K562 (cell line): ENCODE results near the gene NDOR1. TPM values are rescaled to one million over a fixed set of nuclear protein-coding genes. Genes with fewer than 3 reads are reported as not detected.
A peak's percentile ranks its signal among the peaks of the same experiment; 100 is the strongest.

ENCODE experiments used
- ATAC-seq: fragments of 200-7000 bp; cut with Tn5 transposase; 3 replicates; pipeline ENCODE4 v1.9.1; 2020; ENCODE audit warnings: moderate library complexity
- BruUV-seq: library from RNA; stranded (reverse); fragments of 400-500 nt; replicated peaks from 2 replicates; lab custom pipeline; 2021; lab: Mats Ljungman, UMichigan
- CTCF ChIA-PET: fragments of 300-600 bp; formaldehyde crosslinking; extraction: SDS; loops from one replicate; lab custom pipeline; 2021; ENCODE audit warnings: low intra/inter-chr PET ratio; lab: Yijun Ruan, JAX
- POLR2A ChIA-PET: fragments of 300-600, 350-650 bp; sonication (Branson Sonifier 250); formaldehyde crosslinking; extraction: SDS; loops from one replicate; lab custom pipeline; 2021; ENCODE audit warnings: antibody characterized with exemption, inconsistent platforms; lab: Yijun Ruan, JAX
- DNase-seq, 4 experiments: peaks; one replicate each; pipeline versions ENCODE4 v3.0.0 to v3.0.0-alpha.2; 2011 to 2018; ENCODE audit warnings: low spot score in 3 of 4, mixed read lengths in 3 of 4; ENCODE audit errors: extremely low read depth in 1 of 4
- FAIRE-seq: peaks from 2 replicates; lab custom pipeline; 2011; peaks lifted over from hg19 to GRCh38; lab: Jason Lieb, UNC
- H2AFZ ChIP-seq: 2 replicates; pipeline ENCODE4 v1.6.0; 2011; ENCODE audit warnings: low read depth, low read length, control low read depth, inconsistent platforms
- H3K27ac ChIP-seq: fragments of 200-600 bp; 3 replicates; pipeline ENCODE4 v1.8.0; 2011; ENCODE audit warnings: low read depth, mild to moderate bottlenecking, control low read depth, inconsistent platforms, low read length, moderate library complexity, mixed read lengths; ENCODE audit errors: extremely low read depth
- H3K27me3 ChIP-seq, 2 experiments: fragments of 300-600 bp in 1 of 2; 2 replicates in 1 of 2; 3 replicates in 1 of 2; pipeline versions ENCODE4 v1.6.0 to v1.8.0; 2011; ENCODE audit warnings: inconsistent platforms in 2 of 2, low read length in 2 of 2, mild to moderate bottlenecking in 1 of 2, mixed read lengths in 1 of 2, moderate library complexity in 1 of 2; ENCODE audit not compliant: control insufficient read depth in 2 of 2, insufficient read depth in 2 of 2
- H3K36me3 ChIP-seq: fragments of 300-600 bp; 3 replicates; pipeline ENCODE4 v1.8.0; 2011; ENCODE audit warnings: mild to moderate bottlenecking, low read length, inconsistent platforms; ENCODE audit not compliant: control insufficient read depth, insufficient read depth
- H3K4me1 ChIP-seq, 2 experiments: fragments of 200-600 bp in 1 of 2; replicated peaks in 1 of 2; 2 replicates in 1 of 2; 3 replicates in 1 of 2; pipeline versions ENCODE4 v1.5.1 to v1.8.0; 2011; ENCODE audit warnings: inconsistent platforms in 2 of 2, low read length in 2 of 2, mild to moderate bottlenecking in 1 of 2, mixed read lengths in 1 of 2, moderate library complexity in 1 of 2; ENCODE audit not compliant: control insufficient read depth in 2 of 2, insufficient read depth in 2 of 2
- H3K4me2 ChIP-seq: 2 replicates; pipeline ENCODE4 v1.6.1; 2011; ENCODE audit warnings: low read length, control low read depth, inconsistent platforms, mixed read lengths; ENCODE audit not compliant: insufficient read depth
- H3K4me3 ChIP-seq: fragments of 200-600 bp; sonication (generic), shearing (Covaris generic); 2 replicates; pipeline ENCODE4 v1.5.1; 2016; ENCODE audit warnings: control low read depth, inconsistent platforms
- H3K79me2 ChIP-seq: fragments of 200-600 bp; 3 replicates; pipeline ENCODE4 v1.8.0; 2011; ENCODE audit warnings: low read length, inconsistent platforms; ENCODE audit not compliant: control insufficient read depth, insufficient read depth
- H3K9ac ChIP-seq, 2 experiments: 2 replicates each; pipeline versions ENCODE4 v1.6.0 to v1.6.1; 2011; ENCODE audit warnings: low read depth in 2 of 2, low read length in 2 of 2, control low read depth in 1 of 2, inconsistent platforms in 1 of 2, mild to moderate bottlenecking in 1 of 2, mixed read lengths in 1 of 2; ENCODE audit not compliant: insufficient read depth in 1 of 2
- H3K9me1 ChIP-seq: one replicate; pipeline ENCODE4 v1.6.0; 2011; ENCODE audit warnings: inconsistent platforms, mild to moderate bottlenecking, low read length, moderate library complexity; ENCODE audit not compliant: control insufficient read depth, insufficient read depth
- H3K9me3 ChIP-seq: replicated peaks from 2 replicates; pipeline ENCODE4 v1.5.1; 2011; ENCODE audit warnings: low read depth, low read length, inconsistent platforms; ENCODE audit not compliant: control insufficient read depth, insufficient read depth
- H4K20me1 ChIP-seq: replicated peaks from 2 replicates; pipeline ENCODE4 v1.6.1; 2011; ENCODE audit warnings: low read length, inconsistent platforms, mixed read lengths; ENCODE audit not compliant: control insufficient read depth, insufficient read depth
- BHLHE40 ChIP-seq: IDR thresholded peaks from 2 replicates; pipeline ENCODE4 v1.6.1; 2011; ENCODE audit warnings: low read length, improper control_type of control experiment
- CBX2 ChIP-seq: fragments of 200-600 bp; sonication (generic); IDR thresholded peaks from one replicate; pipeline ENCODE4 v1.6.1; 2012; ENCODE audit warnings: mild to moderate bottlenecking, low read length, inconsistent platforms; ENCODE audit not compliant: insufficient read depth, poor library complexity, severe bottlenecking
- CTBP1 ChIP-seq: fragments of 450-650 bp; IDR thresholded peaks from 2 replicates; pipeline ENCODE4 v1.6.1; 2016; ENCODE audit warnings: borderline replicate concordance
- FIP1L1 ChIP-seq: fragments of 200-400 bp; formaldehyde crosslinking; IDR thresholded peaks from 2 replicates; pipeline ENCODE4 v1.6.1; 2018; ENCODE audit warnings: mild to moderate bottlenecking, low read depth, low read length; ENCODE audit not compliant: poor library complexity, severe bottlenecking
- FOSL1 ChIP-seq: fragments of 200-800 bp; sonication (Bioruptor generic); conservative IDR thresholded peaks from 2 replicates; pipeline ENCODE4 v1.6.1; 2016; ENCODE audit warnings: missing genetic modification characterization, missing compliant biosample characterization
- HMGN3 ChIP-seq: IDR thresholded peaks from 2 replicates; pipeline ENCODE4 v1.6.1; 2011; ENCODE audit warnings: borderline replicate concordance, low read depth, mild to moderate bottlenecking, mixed read lengths, low read length; ENCODE audit not compliant: insufficient read length; ENCODE audit errors: extremely low read depth
- HNRNPH1 ChIP-seq: fragments of 200-400 bp; formaldehyde crosslinking; optimal IDR thresholded peaks from 2 replicates; pipeline ENCODE3; 2017; ENCODE audit warnings: low read depth, mild to moderate bottlenecking, low read length, moderate library complexity
- MEF2A ChIP-seq: IDR thresholded peaks from 2 replicates; pipeline ENCODE4 v1.6.1; 2011; ENCODE audit warnings: low read depth, mild to moderate bottlenecking, low read length, moderate library complexity; ENCODE audit not compliant: control insufficient read depth
- OTX1 ChIP-seq: fragments of 450-650 bp; formaldehyde crosslinking; IDR thresholded peaks from 2 replicates; pipeline ENCODE4 v1.4.0; 2022; ENCODE audit warnings: mild to moderate bottlenecking
- PYGO2 ChIP-seq: fragments of 450-650 bp; IDR thresholded peaks from 2 replicates; pipeline ENCODE4 v1.6.1; 2016; ENCODE audit warnings: mild to moderate bottlenecking, missing genetic modification characterization, moderate library complexity, missing compliant biosample characterization
- STAT5B ChIP-seq: fragments of 250-450 bp; sonication (Bioruptor Pico); IDR thresholded peaks from 2 replicates; pipeline ENCODE4 v1.8.0; 2021; ENCODE audit warnings: mild to moderate bottlenecking, inconsistent platforms
- ZFP1 ChIP-seq: fragments of 450-650 bp; formaldehyde crosslinking; IDR thresholded peaks from 2 replicates; pipeline ENCODE4 v1.4.0; 2020; ENCODE audit warnings: mild to moderate bottlenecking, mixed read lengths
- ZFPM2 ChIP-seq: fragments of 250-450 bp; sonication (Bioruptor Pico); IDR thresholded peaks from 2 replicates; pipeline ENCODE4 v1.5.1; 2022; ENCODE audit warnings: mild to moderate bottlenecking
- ZNF174 ChIP-seq: fragments of 250-450 bp; sonication (Bioruptor Pico); IDR thresholded peaks from 2 replicates; pipeline ENCODE4 v1.4.0; 2020; ENCODE audit warnings: mild to moderate bottlenecking
- ZNF57 ChIP-seq: fragments of 450-650 bp; formaldehyde crosslinking; IDR thresholded peaks from 2 replicates; pipeline ENCODE4 v1.4.0; 2020; ENCODE audit warnings: mild to moderate bottlenecking, moderate library complexity
- WGBS: fragments of 100-300 bp; shearing (Covaris generic); methylation state at CpG from one replicate; pipeline ENCODE4 v1.1.6; 2016; ENCODE audit warnings: low coverage, mixed read lengths; ENCODE audit not compliant: insufficient coverage; ENCODE audit errors: missing lambda C conversion rate; 5-methylcytosine and 5-hydroxymethylcytosine counted together
- in situ Hi-C: fragments of 300-500 bp; cut with MboI; formaldehyde crosslinking; loops from 4 replicates; pipeline ENCODE4 v1.15.0; 2018; ENCODE audit warnings: inconsistent platforms, mixed read lengths
- intact Hi-C: fragments of 100-400 bp; cut with micrococcal nuclease; formaldehyde crosslinking; loops from 2 replicates; pipeline ENCODE4 v1.14.2; 2022
- polyA plus RNA-seq, 8 experiments: library from polyadenylated mRNA; depleted of rRNA in 4 of 8; stranded (reverse) in 5 of 8; unstranded in 3 of 8; fragments of >200 nt; fragmentation: Nextera tagmentation in 2 of 8; fragmentation: Illumina TruSeq in 1 of 8; extraction: Ambion mirVana in 2 of 8; extraction: Trizol in 1 of 8; gene quantifications; 2 replicates each; pipeline versions ENCODE4 v1.2.1 to v1.2.3, GENCODE V29; 2011 to 2014; ENCODE audit warnings: inconsistent platforms in 1 of 8, missing spikeins in 1 of 8
- total RNA-seq, 7 experiments: library from RNA; depleted of rRNA in 6 of 7; stranded (reverse); fragments of >200 nt in 6 of 7; fragmentation: Illumina TruSeq in 2 of 7; extraction: Trizol in 2 of 7; gene quantifications; 2 replicates each; pipeline versions ENCODE4 v1.2.1 to v1.2.3, GENCODE V29; 2011 to 2021; ENCODE audit warnings: low replicate concordance in 1 of 7
- TF ChIP-seq, protein P1 (sequence below): fragments of 450-650 bp; formaldehyde crosslinking; IDR thresholded peaks from 2 replicates; pipeline ENCODE4 v1.4.0; 2020; ENCODE audit warnings: mild to moderate bottlenecking, moderate library complexity
- TF ChIP-seq, protein P2 (sequence below): sonication (generic); formaldehyde crosslinking; IDR thresholded peaks from 2 replicates; pipeline ENCODE4 v1.8.1; 2023; ENCODE audit warnings: mild to moderate bottlenecking, missing genetic modification reagents
- TF ChIP-seq, protein P3 (sequence below): IDR thresholded peaks from 2 replicates; pipeline ENCODE4 v1.6.1; 2016; ENCODE audit warnings: missing genetic modification characterization, missing compliant biosample characterization

Gene NDOR1
- total and polyA plus RNA-seq, 9 of the 15 experiments (the other 6 are each of a cell fraction or from before 2014, with no cell fraction given) = 0.06 to 36.9 (median 6.9) TPM

DNA sequence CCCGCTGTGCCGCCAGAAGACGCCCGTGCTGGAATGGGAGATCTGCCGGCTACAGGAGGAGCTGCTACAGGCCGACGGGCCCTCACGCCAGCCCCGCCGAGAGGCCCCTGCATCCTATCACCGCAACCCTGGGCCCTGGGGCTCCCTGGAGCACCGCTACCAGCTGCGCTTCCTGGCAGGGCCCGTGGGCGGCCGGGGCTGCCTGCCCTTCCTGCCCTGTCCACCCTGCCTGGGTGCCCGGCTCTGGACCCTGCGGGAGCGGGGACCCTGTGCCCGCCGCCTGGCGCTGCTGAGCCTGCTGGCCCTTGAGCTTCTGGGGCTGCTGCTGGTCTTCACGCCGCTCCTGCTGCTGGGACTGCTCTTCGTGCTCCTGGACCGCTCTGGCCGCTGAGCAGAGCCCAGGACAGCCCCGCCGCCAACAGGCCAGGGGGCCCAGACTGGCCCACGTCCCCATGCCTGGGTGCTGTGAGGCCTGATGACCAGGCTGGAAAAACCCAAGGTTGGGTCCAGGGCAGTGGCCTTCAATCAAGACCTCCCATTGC is 12.8 kb downstream of the NDOR1 start:
- peaks cover 32% of the 10 kb centered on the region; the same call in 1 of the 3 replicates for H3K36me3 ChIP-seq
- no peak for ATAC-seq
- H4K20me1 ChIP-seq = no peaks in the 10 kb centered on the region
- H3K27ac ChIP-seq = peak overlapping the region; percentile 72
- in situ Hi-C loops (no loop called here), intact Hi-C loops (loop anchor here (2.0 kb wide), 1 partner anchor 17 kb away; the partner anchor contains the start of gene TPRN)
- H3K4me1 ChIP-seq = peaks cover 34 to 91% of the 10 kb centered on the region in 2 experiments
- BruUV-seq = no TSS peak
- no peak for FAIRE-seq
- H3K9me3 ChIP-seq = no peaks in the 10 kb centered on the region
- H3K27me3 ChIP-seq = no peaks in the 10 kb centered on the region
- H2AFZ ChIP-seq = no peak overlapping the region
- DNase-seq = no peak
- peaks cover 18% of the 10 kb centered on the region; the same call in 2 of the 3 replicates for H3K79me2 ChIP-seq
- no peak overlapping the region for H3K4me3 ChIP-seq
- H3K9ac ChIP-seq = peak overlapping the region; percentile 76 to 92
- ChIA-PET POLR2A (interaction anchor here (0.5 to 2.1 kb wide), 11 partner anchors 9 to 222 kb away, joined by 3 to 13 read pairs (median 5); partner anchors contain the start of genes CLIC3, TPRN and TUBB4B), CTCF (no interaction called here)
- whole genome bisulfite sequencing = 85% methylated on average over 24 of the region's 30 CpGs
- no peaks in the 10 kb centered on the region for H3K9me1 ChIP-seq
- H3K4me2 ChIP-seq = peak overlapping the region; percentile 82
- TF ChIP-seq, protein P1, sequence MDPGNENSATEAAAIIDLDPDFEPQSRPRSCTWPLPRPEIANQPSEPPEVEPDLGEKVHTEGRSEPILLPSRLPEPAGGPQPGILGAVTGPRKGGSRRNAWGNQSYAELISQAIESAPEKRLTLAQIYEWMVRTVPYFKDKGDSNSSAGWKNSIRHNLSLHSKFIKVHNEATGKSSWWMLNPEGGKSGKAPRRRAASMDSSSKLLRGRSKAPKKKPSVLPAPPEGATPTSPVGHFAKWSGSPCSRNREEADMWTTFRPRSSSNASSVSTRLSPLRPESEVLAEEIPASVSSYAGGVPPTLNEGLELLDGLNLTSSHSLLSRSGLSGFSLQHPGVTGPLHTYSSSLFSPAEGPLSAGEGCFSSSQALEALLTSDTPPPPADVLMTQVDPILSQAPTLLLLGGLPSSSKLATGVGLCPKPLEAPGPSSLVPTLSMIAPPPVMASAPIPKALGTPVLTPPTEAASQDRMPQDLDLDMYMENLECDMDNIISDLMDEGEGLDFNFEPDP (CRISPR knock-in tag) = no peak
- TF ChIP-seq, protein P2, sequence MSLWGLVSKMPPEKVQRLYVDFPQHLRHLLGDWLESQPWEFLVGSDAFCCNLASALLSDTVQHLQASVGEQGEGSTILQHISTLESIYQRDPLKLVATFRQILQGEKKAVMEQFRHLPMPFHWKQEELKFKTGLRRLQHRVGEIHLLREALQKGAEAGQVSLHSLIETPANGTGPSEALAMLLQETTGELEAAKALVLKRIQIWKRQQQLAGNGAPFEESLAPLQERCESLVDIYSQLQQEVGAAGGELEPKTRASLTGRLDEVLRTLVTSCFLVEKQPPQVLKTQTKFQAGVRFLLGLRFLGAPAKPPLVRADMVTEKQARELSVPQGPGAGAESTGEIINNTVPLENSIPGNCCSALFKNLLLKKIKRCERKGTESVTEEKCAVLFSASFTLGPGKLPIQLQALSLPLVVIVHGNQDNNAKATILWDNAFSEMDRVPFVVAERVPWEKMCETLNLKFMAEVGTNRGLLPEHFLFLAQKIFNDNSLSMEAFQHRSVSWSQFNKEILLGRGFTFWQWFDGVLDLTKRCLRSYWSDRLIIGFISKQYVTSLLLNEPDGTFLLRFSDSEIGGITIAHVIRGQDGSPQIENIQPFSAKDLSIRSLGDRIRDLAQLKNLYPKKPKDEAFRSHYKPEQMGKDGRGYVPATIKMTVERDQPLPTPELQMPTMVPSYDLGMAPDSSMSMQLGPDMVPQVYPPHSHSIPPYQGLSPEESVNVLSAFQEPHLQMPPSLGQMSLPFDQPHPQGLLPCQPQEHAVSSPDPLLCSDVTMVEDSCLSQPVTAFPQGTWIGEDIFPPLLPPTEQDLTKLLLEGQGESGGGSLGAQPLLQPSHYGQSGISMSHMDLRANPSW (CRISPR knock-in tag) = no peak
- no peak for TF ChIP-seq HNRNPH1
- no peak for TF ChIP-seq ZFPM2 (CRISPR knock-in tag)
- no peak for TF ChIP-seq CBX2
- TF ChIP-seq FIP1L1 = peak; percentile 39
- no peak for TF ChIP-seq PYGO2
- TF ChIP-seq FOSL1 = no peak
- TF ChIP-seq HMGN3 = no peak
- TF ChIP-seq CTBP1 = no peak
- no peak for TF ChIP-seq OTX1 (CRISPR knock-in tag)
- no peak for TF ChIP-seq BHLHE40
- no peak for TF ChIP-seq ZNF57
- no peak for TF ChIP-seq STAT5B (CRISPR knock-in tag)
- TF ChIP-seq, protein P3, sequence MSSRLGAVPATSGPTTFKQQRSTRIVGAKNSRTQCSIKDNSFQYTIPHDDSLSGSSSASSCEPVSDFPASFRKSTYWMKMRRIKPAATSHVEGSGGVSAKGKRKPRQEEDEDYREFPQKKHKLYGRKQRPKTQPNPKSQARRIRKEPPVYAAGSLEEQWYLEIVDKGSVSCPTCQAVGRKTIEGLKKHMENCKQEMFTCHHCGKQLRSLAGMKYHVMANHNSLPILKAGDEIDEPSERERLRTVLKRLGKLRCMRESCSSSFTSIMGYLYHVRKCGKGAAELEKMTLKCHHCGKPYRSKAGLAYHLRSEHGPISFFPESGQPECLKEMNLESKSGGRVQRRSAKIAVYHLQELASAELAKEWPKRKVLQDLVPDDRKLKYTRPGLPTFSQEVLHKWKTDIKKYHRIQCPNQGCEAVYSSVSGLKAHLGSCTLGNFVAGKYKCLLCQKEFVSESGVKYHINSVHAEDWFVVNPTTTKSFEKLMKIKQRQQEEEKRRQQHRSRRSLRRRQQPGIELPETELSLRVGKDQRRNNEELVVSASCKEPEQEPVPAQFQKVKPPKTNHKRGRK = no peak
- TF ChIP-seq ZNF174 (CRISPR knock-in tag) = no peak
- no peak for TF ChIP-seq ZFP1 (CRISPR knock-in tag)
- TF ChIP-seq MEF2A = no peak
